Caco-2 (cell line): ENCODE measurements around the gene SLC4A4. TPM values are rescaled to one million over a fixed set of nuclear protein-coding genes. Genes with fewer than 3 reads are reported as not detected.

ENCODE experiments used
- BruUV-seq: library from RNA; stranded (reverse); fragments of 400-500 nt; replicated peaks from 2 replicates; lab custom pipeline; 2021; lab: Mats Ljungman, UMichigan
- CTCF ChIA-PET: fragments of 300-600 bp; sonication (Branson Sonifier 250); formaldehyde crosslinking; loops from one replicate; lab custom pipeline; 2022; ENCODE audit warnings: antibody characterized with exemption; lab: Charles Lee
- POLR2A ChIA-PET: fragments of 300-600 bp; sonication (Branson Sonifier 250); formaldehyde crosslinking; loops from one replicate; lab custom pipeline; 2022; ENCODE audit warnings: antibody characterized with exemption; lab: Charles Lee
- DNase-seq, 2 experiments: peaks; one replicate each; pipeline versions ENCODE4 v3.0.0 to v3.0.0-alpha.2; 2020 to 2022
- H3K27me3 ChIP-seq: replicated peaks from 2 replicates; pipeline ENCODE4 v1.6.0; 2011; ENCODE audit warnings: low read length; ENCODE audit not compliant: control insufficient read depth, insufficient read depth
- H3K36me3 ChIP-seq: 2 replicates; pipeline ENCODE4 v1.5.1; 2011; ENCODE audit warnings: low read length; ENCODE audit not compliant: control insufficient read depth, insufficient read depth
- H3K4me1 ChIP-seq: fragments of 250-450 bp; sonication (Bioruptor Pico); 2 replicates; pipeline ENCODE4 v1.5.1; 2020; ENCODE audit warnings: mild to moderate bottlenecking
- H3K4me3 ChIP-seq: 2 replicates; pipeline ENCODE4 v1.5.1; 2011; ENCODE audit warnings: low read depth, mild to moderate bottlenecking, control low read depth, low read length
- H3K9me3 ChIP-seq: fragments of 250-450 bp; sonication (Bioruptor Pico); 2 replicates; pipeline ENCODE4 v1.5.1; 2020; ENCODE audit warnings: mild to moderate bottlenecking, moderate library complexity
- H3K27ac Mint-ChIP-seq: one replicate; pipeline ENCODE4 v1.8.0; 2022; ENCODE audit warnings: mixed read lengths; ENCODE audit not compliant: unreplicated experiment
- H3K27me3 Mint-ChIP-seq: one replicate; pipeline ENCODE4 v1.8.0; 2022; ENCODE audit warnings: mixed read lengths; ENCODE audit not compliant: insufficient read depth, unreplicated experiment
- H3K36me3 Mint-ChIP-seq: one replicate; pipeline ENCODE4 v1.8.0; 2022; ENCODE audit warnings: mild to moderate bottlenecking, mixed read lengths; ENCODE audit not compliant: insufficient read depth, unreplicated experiment
- H3K4me1 Mint-ChIP-seq: one replicate; pipeline ENCODE4 v1.8.0; 2022; ENCODE audit warnings: low read depth, mixed read lengths; ENCODE audit not compliant: unreplicated experiment
- H3K4me3 Mint-ChIP-seq: one replicate; pipeline ENCODE4 v1.8.0; 2022; ENCODE audit warnings: mild to moderate bottlenecking, moderate library complexity, mixed read lengths; ENCODE audit not compliant: unreplicated experiment
- H3K9me3 Mint-ChIP-seq: one replicate; pipeline ENCODE4 v1.8.0; 2022; ENCODE audit warnings: mixed read lengths; ENCODE audit not compliant: unreplicated experiment
- intact Hi-C: fragments of 100-400 bp; cut with micrococcal nuclease; formaldehyde crosslinking; loops from one replicate; pipeline ENCODE4 v1.10.0; 2022; ENCODE audit not compliant: unreplicated experiment
- total RNA-seq: library from RNA; stranded (reverse); gene quantifications from 2 replicates; pipeline ENCODE4 v1.2.3, GENCODE V29; 2022
- TF ChIP-seq, protein P1 (sequence below), 2 experiments: fragments of 200-600 bp in 1 of 2; IDR thresholded peaks; 1 replicate in 1 of 2; 2 replicates in 1 of 2; pipeline versions ENCODE4 v1.5.1 to v1.8.0; 2011 to 2022; ENCODE audit warnings: antibody characterized with exemption in 1 of 2, control low read depth in 1 of 2, inconsistent platforms in 1 of 2, low read depth in 1 of 2, low read length in 1 of 2, mild to moderate bottlenecking in 1 of 2, moderate library complexity in 1 of 2; ENCODE audit not compliant: insufficient read depth in 1 of 2, severe bottlenecking in 1 of 2, unreplicated experiment in 1 of 2

SLC4A4 gene
- total RNA-seq, 1 experiment from 2014 or later: 0.29 TPM

DNA sequence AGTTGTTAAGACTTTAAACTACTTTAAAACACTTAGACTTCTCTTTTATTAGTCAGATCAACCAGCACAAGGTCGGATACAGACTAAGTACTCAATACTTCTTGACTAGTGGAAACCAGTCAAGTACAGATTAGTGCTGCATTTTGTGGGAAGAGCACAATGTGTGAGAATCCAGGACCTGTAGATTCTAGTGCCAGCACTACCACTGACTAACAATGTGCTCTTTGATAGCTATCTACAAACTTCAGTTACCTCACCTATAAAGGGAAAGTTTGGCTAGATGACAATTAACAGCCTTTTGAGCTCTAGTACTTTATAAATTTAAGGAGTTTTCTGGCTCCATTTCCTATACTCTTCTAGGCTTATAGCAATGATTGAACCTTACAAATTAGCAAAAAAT lies 181.5 kb downstream of the SLC4A4 start:
- intact Hi-C loops: no loop called here
- H3K4me1 ChIP-seq: no peaks in the 10 kb centered on the region
- Mint-ChIP-seq H3K4me3 (no peak overlapping the region), H3K36me3 (no peaks in the 10 kb centered on the region), H3K27ac (no peak overlapping the region), H3K9me3 (peaks cover 14% of the 10 kb centered on the region), H3K4me1 (no peaks in the 10 kb centered on the region), H3K27me3 (no peaks in the 10 kb centered on the region)
- ChIA-PET CTCF (no interaction called here), POLR2A (no interaction called here)
- no peaks in the 10 kb centered on the region for H3K36me3 ChIP-seq
- TF ChIP-seq, protein P1, sequence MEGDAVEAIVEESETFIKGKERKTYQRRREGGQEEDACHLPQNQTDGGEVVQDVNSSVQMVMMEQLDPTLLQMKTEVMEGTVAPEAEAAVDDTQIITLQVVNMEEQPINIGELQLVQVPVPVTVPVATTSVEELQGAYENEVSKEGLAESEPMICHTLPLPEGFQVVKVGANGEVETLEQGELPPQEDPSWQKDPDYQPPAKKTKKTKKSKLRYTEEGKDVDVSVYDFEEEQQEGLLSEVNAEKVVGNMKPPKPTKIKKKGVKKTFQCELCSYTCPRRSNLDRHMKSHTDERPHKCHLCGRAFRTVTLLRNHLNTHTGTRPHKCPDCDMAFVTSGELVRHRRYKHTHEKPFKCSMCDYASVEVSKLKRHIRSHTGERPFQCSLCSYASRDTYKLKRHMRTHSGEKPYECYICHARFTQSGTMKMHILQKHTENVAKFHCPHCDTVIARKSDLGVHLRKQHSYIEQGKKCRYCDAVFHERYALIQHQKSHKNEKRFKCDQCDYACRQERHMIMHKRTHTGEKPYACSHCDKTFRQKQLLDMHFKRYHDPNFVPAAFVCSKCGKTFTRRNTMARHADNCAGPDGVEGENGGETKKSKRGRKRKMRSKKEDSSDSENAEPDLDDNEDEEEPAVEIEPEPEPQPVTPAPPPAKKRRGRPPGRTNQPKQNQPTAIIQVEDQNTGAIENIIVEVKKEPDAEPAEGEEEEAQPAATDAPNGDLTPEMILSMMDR (IDR thresholded peaks at IDR 0.05; ENCODE audit: insufficient read depth in 1 of 2, low read depth in 1 of 2, low read length in 1 of 2, severe bottlenecking in 1 of 2, unreplicated experiment in 1 of 2): no peak
- H3K9me3 ChIP-seq: peaks cover 12% of the 10 kb centered on the region; the same call in 1 of the 2 replicates
- BruUV-seq: no TSS peak
- DNase-seq: no peak
- H3K27me3 ChIP-seq: no peaks in the 10 kb centered on the region
- no peak overlapping the region for H3K4me3 ChIP-seq

DNA sequence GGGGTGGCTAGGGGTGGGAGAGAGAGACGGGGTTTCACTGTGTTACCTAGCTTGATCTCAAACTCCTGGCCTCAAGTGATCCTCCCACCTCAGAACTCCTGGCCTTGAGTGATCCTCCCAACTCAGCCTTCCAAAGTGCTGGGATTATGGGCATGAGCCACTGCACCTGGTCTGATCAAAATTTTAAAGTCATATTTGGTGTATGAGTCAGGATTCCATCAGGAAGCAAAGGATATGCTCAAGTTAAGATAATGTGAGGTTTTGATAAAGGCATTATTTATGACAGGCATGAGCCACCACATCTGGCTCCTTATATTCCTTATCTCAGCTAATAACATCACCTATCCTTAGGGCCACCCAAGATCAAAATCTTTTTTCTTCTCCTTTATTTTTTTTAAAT lies 182.0 kb downstream of the SLC4A4 start:
- BruUV-seq: no TSS peak
- POLR2A ChIA-PET: no interaction called here

DNA sequence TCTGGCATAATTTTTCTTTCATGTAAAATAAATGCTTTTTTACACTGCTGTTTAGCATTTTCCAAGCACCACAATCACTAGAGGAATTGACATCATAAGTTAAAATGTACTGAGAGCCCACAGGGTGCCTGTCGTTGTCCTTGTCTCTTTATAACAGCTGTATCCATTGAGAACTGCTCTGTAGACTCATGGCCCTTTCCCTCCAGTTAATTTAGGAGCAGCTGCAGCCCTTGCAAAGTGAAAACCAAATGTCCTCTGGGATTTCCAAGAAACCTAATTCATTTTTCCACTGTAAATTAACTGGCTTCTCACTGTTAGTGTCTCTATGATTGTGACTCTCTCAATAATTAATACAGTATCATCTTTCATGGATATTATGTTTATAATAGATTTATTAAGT lies 185.9 kb downstream of the SLC4A4 start:
- H3K36me3 ChIP-seq: no peaks in the 10 kb centered on the region
- Mint-ChIP-seq H3K4me3 (no peak overlapping the region), H3K36me3 (no peaks in the 10 kb centered on the region), H3K4me1 (no peaks in the 10 kb centered on the region), H3K27ac (no peak overlapping the region), H3K9me3 (no peaks in the 10 kb centered on the region), H3K27me3 (no peaks in the 10 kb centered on the region)
- POLR2A ChIA-PET: no interaction called here
- intact Hi-C loops: no loop called here
- CTCF ChIA-PET: no interaction called here
- BruUV-seq: no TSS peak
- DNase-seq: no peak
- TF ChIP-seq, protein P1 (IDR thresholded peaks at IDR 0.05; ENCODE audit: insufficient read depth in 1 of 2, low read depth in 1 of 2, low read length in 1 of 2, severe bottlenecking in 1 of 2, unreplicated experiment in 1 of 2): no peak
- no peaks in the 10 kb centered on the region for H3K9me3 ChIP-seq
- no peaks in the 10 kb centered on the region for H3K4me1 ChIP-seq
- H3K4me3 ChIP-seq: no peak overlapping the region
- H3K27me3 ChIP-seq: no peaks in the 10 kb centered on the region

More for the DNA sequence above, 182.0 kb downstream of the SLC4A4 start:
- Histone ChIP-seq H3K4me1 (no peaks in the 10 kb centered on the region), H3K36me3 (no peaks in the 10 kb centered on the region), H3K9me3 (peaks cover 12% of the 10 kb centered on the region; the same call in 1 of the 2 replicates), H3K27me3 (no peaks in the 10 kb centered on the region), H3K4me3 (no peak overlapping the region)
- intact Hi-C loops: no loop called here
- Mint-ChIP-seq H3K27ac (no peak overlapping the region), H3K4me1 (no peaks in the 10 kb centered on the region), H3K27me3 (no peaks in the 10 kb centered on the region), H3K4me3 (no peak overlapping the region), H3K9me3 (peaks cover 14% of the 10 kb centered on the region), H3K36me3 (no peaks in the 10 kb centered on the region)
- CTCF ChIA-PET: no interaction called here
- TF ChIP-seq, protein P1 (IDR thresholded peaks at IDR 0.05; ENCODE audit: insufficient read depth in 1 of 2, low read depth in 1 of 2, low read length in 1 of 2, severe bottlenecking in 1 of 2, unreplicated experiment in 1 of 2): no peak
- DNase-seq: no peak
